ENCODE measurements around the gene ACSM3. TPM values are rescaled to one million over a fixed set of nuclear protein-coding genes. Genes with fewer than 3 reads are reported as not detected.

The ACSM3 gene
- total RNA-seq, 1 donor from 2014 or later = 34.6 TPM

Other genes starting within 250 kb of the ACSM3 start
- gene ACSM2B, start 187.6 kb upstream of the ACSM3 start, total RNA-seq = 14.2 TPM in 1 of 2 replicates, not detected in the other
- gene ACSM1, start 66.3 kb upstream of the ACSM3 start, total RNA-seq = 0.99 and 1.2 TPM in 2 replicates
- gene THUMPD1, start 22.2 kb upstream of the ACSM3 start, total RNA-seq = 60.4 and 88.6 TPM in 2 replicates
- 24.3 and 29.9 TPM in 2 replicates for gene ERI2, start 42.5 kb downstream of the ACSM3 start, total RNA-seq
- gene REXO5, start 42.5 kb downstream of the ACSM3 start, total RNA-seq = 3.8 and 4.2 TPM in 2 replicates
- 31.2 and 39.2 TPM in 2 replicates for gene DCUN1D3, start 136.3 kb downstream of the ACSM3 start, total RNA-seq
- 70.7 and 89.3 TPM in 2 replicates for gene LYRM1, start 136.8 kb downstream of the ACSM3 start, total RNA-seq

All from renal cortical epithelial cell (primary cell).